ENCODE measurements around the gene OR51E1. TPM values are rescaled to one million over a fixed set of nuclear protein-coding genes. Genes with fewer than 3 reads are reported as not detected.
A peak's percentile ranks its signal among the peaks of the same experiment; 100 is the strongest.

The OR51E1 gene
- total RNA-seq, 2 experiments from 2014 or later: not detected

DNA sequence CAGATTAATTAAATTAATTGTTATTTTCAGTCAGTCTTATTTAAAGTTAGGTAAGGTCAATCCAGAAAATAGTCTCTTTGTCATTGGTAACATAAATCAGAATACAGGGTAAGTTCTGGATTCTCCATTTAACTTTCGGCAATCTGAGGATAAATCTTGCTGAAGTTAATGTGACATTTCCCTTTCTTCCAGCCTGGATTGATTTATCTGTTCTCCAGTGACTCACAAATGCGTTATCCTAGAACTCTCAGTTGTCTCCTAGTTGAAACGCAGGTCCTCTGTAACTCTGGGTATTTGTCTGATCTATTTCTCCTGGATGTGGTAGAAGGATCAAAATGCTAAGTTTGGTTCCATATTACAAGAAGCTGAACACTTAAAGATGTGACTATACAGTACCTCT is 21.0 kb downstream of the OR51E1 start:
- peaks cover 14% of the 10 kb centered on the region for H3K27me3 Mint-ChIP-seq
- CTCF ChIA-PET: no interaction called here
- H3K9me3 Mint-ChIP-seq (ENCODE audit: low read depth): no peaks in the 10 kb centered on the region
- no peaks in the 10 kb centered on the region for H3K36me3 Mint-ChIP-seq
- no peak overlapping the region for H3K4me3 Mint-ChIP-seq
- DNase-seq (no peak), ATAC-seq (no peak)
- H3K27ac Mint-ChIP-seq: no peak overlapping the region
- H3K4me1 Mint-ChIP-seq: no peaks in the 10 kb centered on the region

DNA sequence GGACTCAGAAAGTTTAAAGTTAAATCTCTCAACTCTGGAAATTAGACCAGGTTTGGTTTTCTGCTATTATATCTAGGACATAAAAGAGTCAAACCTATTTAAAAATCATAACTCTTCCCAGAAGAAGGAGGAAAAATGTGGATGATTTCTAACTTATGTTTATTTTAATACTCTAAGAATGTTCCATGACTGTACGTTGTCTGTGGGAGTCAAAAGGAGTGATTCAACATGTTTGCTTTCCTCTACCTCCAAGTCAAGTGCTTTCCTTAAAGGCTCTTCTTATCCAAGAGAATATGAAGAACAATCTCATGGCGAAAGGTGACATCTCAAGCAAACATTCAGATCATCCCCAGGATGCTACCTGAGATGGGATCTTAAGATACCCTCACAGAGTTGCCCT is 21.6 kb downstream of the OR51E1 start:
- Mint-ChIP-seq H3K4me3 (no peak overlapping the region), H3K4me1 (no peaks in the 10 kb centered on the region), H3K27me3 (peaks cover 12% of the 10 kb centered on the region), H3K27ac (no peak overlapping the region), H3K9me3 (ENCODE audit: low read depth) (no peaks in the 10 kb centered on the region), H3K36me3 (no peaks in the 10 kb centered on the region)
- CTCF ChIA-PET: no interaction called here
- DNase-seq: no peak
- no peak for ATAC-seq

- CTCF ChIA-PET: no interaction called here
- no peaks in the 10 kb centered on the region for H3K4me1 Mint-ChIP-seq
- H3K36me3 Mint-ChIP-seq: no peaks in the 10 kb centered on the region
- peaks cover 6% of the 10 kb centered on the region for H3K27me3 Mint-ChIP-seq
- no peaks in the 10 kb centered on the region for H3K9me3 Mint-ChIP-seq (ENCODE audit: low read depth)
- H3K27ac Mint-ChIP-seq: no peak overlapping the region
- H3K4me3 Mint-ChIP-seq: no peak overlapping the region
- DNase-seq (no peak), ATAC-seq (no peak)
Measured at GRCh38 chr11:4671741-4672140, 28.0 kb downstream of the OR51E1 start.

DNA sequence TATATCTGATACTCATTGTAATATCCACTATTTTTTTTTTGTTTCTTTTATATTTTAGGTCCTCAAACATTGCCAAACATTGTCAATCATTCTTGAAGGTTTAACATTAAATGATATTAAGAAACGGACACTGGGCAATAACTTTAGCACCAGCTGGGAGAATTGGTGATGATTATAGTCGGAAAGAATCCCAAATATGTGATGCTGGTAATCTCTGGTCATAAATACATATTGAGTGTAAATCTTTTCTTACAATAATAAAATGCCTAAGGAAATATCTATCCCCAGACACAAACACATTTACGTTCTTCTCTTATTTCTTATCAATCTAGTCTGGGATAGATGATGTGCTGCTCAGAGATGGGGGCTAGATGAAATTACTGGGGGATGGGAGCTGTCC is 28.7 kb downstream of the OR51E1 start:
- Mint-ChIP-seq H3K4me3 (no peak overlapping the region), H3K27ac (no peak overlapping the region), H3K4me1 (no peaks in the 10 kb centered on the region), H3K9me3 (ENCODE audit: low read depth) (no peaks in the 10 kb centered on the region), H3K27me3 (peaks cover 6% of the 10 kb centered on the region), H3K36me3 (no peaks in the 10 kb centered on the region)
- CTCF ChIA-PET: no interaction called here
- ATAC-seq: no peak
- DNase-seq: no peak

DNA sequence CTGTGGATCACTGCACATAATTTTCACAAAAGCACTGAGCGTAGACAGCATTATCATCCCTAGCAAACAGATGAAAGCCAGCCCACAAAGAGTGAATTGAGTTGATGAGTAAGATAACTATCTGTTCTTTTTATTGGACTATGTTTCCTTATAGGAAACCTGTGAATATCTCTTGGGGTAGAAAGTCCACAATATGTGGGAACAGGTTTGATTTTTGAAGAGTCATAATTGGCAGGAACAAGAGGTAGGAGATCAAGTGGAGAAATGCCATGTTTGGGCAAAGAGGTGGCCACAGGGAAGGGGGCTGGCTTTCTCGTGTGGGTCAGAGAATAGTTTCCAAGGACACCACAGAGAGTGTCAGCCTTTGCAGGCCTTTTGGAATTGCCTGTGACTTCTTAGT is 30.0 kb downstream of the OR51E1 start:
- Mint-ChIP-seq H3K4me1 (no peaks in the 10 kb centered on the region), H3K27me3 (peaks cover 6% of the 10 kb centered on the region), H3K9me3 (ENCODE audit: low read depth) (no peaks in the 10 kb centered on the region), H3K27ac (no peak overlapping the region), H3K4me3 (no peak overlapping the region), H3K36me3 (no peaks in the 10 kb centered on the region)
- no peak for DNase-seq
- CTCF ChIA-PET: no interaction called here
- no peak for ATAC-seq

DNA sequence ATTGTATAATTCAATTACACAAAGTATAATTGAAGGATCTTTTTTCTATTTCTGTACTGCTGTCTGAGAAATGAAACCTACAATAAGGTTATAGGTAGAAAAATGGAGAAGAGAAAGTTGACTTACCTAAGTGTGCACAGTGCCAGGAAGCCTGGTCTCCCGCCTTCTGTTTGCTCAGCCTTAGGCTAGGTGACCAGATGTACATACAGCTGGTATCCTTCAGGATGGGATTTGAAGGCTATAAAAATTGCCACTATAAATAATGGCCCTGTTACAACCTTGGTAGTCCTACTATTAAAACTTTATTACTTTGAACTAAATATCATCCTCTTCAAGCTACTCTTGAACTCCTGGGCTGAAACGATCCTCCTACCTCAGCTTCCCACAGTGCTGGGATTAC is 34.2 kb downstream of the OR51E1 start:
- H3K27ac Mint-ChIP-seq: no peak overlapping the region
- no peak overlapping the region for H3K4me3 Mint-ChIP-seq
- H3K4me1 Mint-ChIP-seq: no peaks in the 10 kb centered on the region
- no peak for ATAC-seq
- CTCF ChIA-PET: no interaction called here
- no peaks in the 10 kb centered on the region for H3K36me3 Mint-ChIP-seq
- peaks cover 6% of the 10 kb centered on the region for H3K27me3 Mint-ChIP-seq
- no peaks in the 10 kb centered on the region for H3K9me3 Mint-ChIP-seq (ENCODE audit: low read depth)
- DNase-seq: no peak

DNA sequence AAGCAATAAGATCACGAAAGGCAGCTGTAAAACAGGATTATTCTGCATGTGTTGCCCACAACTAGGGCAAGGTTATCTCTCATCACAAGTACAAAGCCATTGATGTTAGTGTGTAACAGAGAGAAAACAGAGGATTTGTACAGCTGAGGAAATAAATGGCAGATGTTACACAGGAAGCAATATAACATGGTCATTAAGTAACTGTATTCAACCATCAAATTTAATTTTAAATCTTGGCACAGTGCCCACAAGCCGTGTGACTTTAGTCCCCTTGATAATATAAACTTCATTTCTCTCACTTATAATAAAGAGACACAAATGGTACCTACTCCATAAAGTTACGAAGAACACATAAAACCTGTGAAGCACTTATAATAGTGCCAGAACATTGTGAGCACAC is 36.6 kb downstream of the OR51E1 start:
- no peak for DNase-seq
- no peak for ATAC-seq
- CTCF ChIA-PET: no interaction called here
- Mint-ChIP-seq H3K36me3 (no peaks in the 10 kb centered on the region), H3K4me3 (no peak overlapping the region), H3K4me1 (no peaks in the 10 kb centered on the region), H3K27me3 (no peaks in the 10 kb centered on the region), H3K27ac (no peak overlapping the region), H3K9me3 (ENCODE audit: low read depth) (no peaks in the 10 kb centered on the region)

- CTCF ChIA-PET: no interaction called here
- Mint-ChIP-seq H3K27me3 (no peaks in the 10 kb centered on the region), H3K4me3 (no peak overlapping the region), H3K9me3 (ENCODE audit: low read depth) (no peaks in the 10 kb centered on the region), H3K27ac (no peak overlapping the region), H3K4me1 (no peaks in the 10 kb centered on the region), H3K36me3 (no peaks in the 10 kb centered on the region)
- DNase-seq: no peak
- ATAC-seq: no peak
Measured at GRCh38 chr11:4682623-4683419, 39.0 kb downstream of the OR51E1 start.

DNA sequence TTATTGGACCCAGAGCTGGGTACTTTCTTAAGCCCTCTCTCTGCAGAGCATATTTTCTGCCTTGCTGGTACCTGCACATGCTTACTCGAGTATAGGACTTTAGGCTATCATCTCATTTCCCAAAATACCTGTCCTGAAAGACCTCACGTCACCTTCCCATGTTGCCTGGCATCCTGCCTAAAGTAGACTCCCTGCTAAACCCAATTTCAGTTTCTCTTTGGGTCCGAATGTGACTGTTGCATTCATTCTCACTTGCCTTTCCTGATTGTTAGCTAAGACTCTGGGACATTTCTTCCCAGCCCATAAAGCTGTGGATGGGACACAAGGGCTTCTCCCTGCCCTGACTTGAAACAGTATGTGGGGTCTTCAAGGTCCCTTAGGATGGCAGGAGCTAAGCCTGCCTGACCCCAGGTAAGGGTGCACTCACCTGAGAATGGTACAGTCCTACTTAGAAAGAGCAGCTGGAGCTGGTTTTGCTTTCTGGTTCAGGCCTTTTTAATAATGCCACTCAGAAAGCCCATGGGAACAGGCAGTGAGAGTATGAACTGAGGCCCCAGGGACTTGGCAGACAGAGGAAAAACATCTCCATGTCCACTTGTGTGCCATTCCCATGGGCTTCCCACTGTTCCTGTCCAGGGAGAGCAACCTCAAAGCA is 41.0 kb downstream of the OR51E1 start:
- DNase-seq: no peak
- Mint-ChIP-seq H3K36me3 (no peaks in the 10 kb centered on the region), H3K4me3 (no peak overlapping the region), H3K27ac (no peak overlapping the region), H3K27me3 (no peaks in the 10 kb centered on the region), H3K4me1 (no peaks in the 10 kb centered on the region), H3K9me3 (ENCODE audit: low read depth) (no peaks in the 10 kb centered on the region)
- ATAC-seq: no peak
- CTCF ChIA-PET: no interaction called here

DNA sequence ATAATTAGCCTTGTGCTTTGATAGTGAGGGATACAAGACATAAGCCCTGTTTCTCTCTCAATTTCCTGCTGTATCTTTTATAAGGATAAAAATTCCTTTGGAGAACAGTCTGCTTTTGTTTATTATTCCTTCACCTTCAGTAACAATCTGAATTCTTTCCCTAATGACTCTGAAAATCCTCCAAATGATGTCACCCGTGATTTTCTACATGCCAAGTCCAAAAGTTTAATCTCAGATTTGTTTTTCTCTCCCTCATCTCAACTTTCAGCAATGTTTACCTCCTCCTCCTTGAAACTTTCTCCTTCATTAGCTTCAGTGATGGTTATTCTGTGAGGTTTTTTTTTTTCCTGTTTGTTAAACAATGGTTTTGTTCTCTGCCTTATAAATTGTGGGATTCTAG is 51.7 kb downstream of the OR51E1 start:
- no peaks in the 10 kb centered on the region for H3K36me3 Mint-ChIP-seq
- ATAC-seq (no peak), DNase-seq (no peak)
- peaks cover 8% of the 10 kb centered on the region for H3K4me1 Mint-ChIP-seq
- CTCF ChIA-PET: interaction anchor here (1.0 kb wide), 1 partner anchor 58 kb away, joined by 4 read pairs; the partner anchor contains the start of gene OR51D1
- H3K9me3 Mint-ChIP-seq (ENCODE audit: low read depth): no peaks in the 10 kb centered on the region
- no peak overlapping the region for H3K4me3 Mint-ChIP-seq
- no peak overlapping the region for H3K27ac Mint-ChIP-seq
- H3K27me3 Mint-ChIP-seq: peaks cover 11% of the 10 kb centered on the region

GRCh38 chr11:4697585-4697984 is 53.8 kb downstream of the OR51E1 start, which contains the start of gene OR51E2:
OR51E2 (minus strand) TSS chr11:4697853; CDS start chr11:4682711, 15,142 bp downstream.
- Mint-ChIP-seq H3K36me3 (no peaks in the 10 kb centered on the region), H3K27me3 (peaks cover 8% of the 10 kb centered on the region), H3K27ac (no peak within 1 kb of the TSS), H3K9me3 (ENCODE audit: low read depth) (no peaks in the 10 kb centered on the region), H3K4me3 (no peak within 1 kb of the TSS), H3K4me1 (peaks cover 8% of the 10 kb centered on the region)
- ATAC-seq (no peak), DNase-seq (no peak)
- CTCF ChIA-PET: no interaction called here

DNA sequence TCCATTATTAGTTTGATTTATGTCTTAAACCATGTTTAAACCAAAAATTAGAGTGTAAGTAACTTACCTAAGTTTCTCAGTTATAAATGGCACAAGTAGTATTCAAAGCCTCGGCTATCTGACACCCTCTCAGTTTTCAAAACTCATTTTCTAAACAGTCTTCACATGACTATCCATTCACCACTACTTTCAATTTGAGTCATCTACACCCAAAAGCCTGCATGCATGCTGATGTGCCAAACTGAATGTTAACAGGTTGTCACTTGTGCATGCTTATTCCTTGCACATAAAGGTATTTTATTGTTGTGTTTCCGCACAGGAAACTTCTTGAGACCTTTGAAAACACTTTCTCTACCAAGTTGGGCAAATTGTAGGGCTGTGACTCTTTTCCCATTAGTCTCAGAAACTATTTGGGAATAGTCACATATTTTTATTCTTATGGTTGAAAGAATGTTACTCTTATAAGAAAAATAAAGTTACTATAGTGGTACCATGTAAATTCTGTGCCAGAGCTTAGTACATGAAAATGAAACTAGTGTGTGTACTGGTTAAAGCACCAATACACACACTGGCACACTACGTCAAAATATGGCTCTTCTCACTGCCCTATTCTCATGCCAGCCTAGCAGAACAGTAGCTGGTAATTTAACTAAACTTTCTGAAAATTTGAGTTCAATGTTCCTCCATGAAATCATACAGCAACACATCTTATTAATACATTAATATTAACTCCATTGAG is 56.1 kb downstream of the OR51E1 start:
- no peak overlapping the region for H3K4me3 Mint-ChIP-seq
- H3K9me3 Mint-ChIP-seq (ENCODE audit: low read depth): no peaks in the 10 kb centered on the region
- peaks cover 8% of the 10 kb centered on the region for H3K4me1 Mint-ChIP-seq
- CTCF ChIA-PET: no interaction called here
- no peak for DNase-seq
- peak; percentile 75 for ATAC-seq
- H3K27me3 Mint-ChIP-seq: peaks cover 7% of the 10 kb centered on the region
- no peaks in the 10 kb centered on the region for H3K36me3 Mint-ChIP-seq
- H3K27ac Mint-ChIP-seq: no peak overlapping the region

GRCh38 chr11:4700436-4700820 is 56.6 kb downstream of the OR51E1 start:
- Mint-ChIP-seq H3K27ac (no peak overlapping the region), H3K4me1 (peaks cover 8% of the 10 kb centered on the region), H3K9me3 (ENCODE audit: low read depth) (no peaks in the 10 kb centered on the region), H3K4me3 (no peak overlapping the region), H3K27me3 (peaks cover 7% of the 10 kb centered on the region), H3K36me3 (no peaks in the 10 kb centered on the region)
- no peak for DNase-seq
- CTCF ChIA-PET: no interaction called here
- ATAC-seq: no peak

All from activated CD8-positive, alpha-beta memory T cell treated with anti-CD3 and anti-CD28 coated beads, Interleukin-2, amount 10 ng/mL, durations not matched to agents 7 days and 5 days (primary cell).